ENCODE measurements around the gene ZC3H13.

DNA sequence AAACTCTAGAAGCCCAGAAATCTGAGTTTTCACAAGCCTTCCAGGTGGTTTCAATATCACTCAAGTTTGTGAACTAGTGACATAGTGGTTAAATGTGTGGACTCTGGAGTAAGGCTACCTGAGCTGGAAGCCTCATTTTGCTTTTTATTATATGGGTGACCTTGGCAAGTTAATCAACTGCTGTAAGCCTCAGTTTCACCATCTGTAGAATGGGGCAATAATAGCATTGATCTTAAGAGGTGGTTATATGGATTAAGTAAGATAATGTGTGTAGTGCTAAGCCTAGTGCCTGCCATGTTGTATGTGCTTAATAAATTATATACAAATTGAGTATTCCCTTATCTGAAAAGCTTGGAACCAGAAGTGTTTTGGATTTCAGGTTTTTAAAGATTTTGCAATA, 135.5 kb downstream of the ZC3H13 start:
- TF ChIP-seq GATA3 (IDR thresholded peaks at IDR 0.05; ENCODE audit: low read depth, low read length) (no peak), GATA2 (IDR thresholded peaks at IDR 0.05; ENCODE audit: low read depth, low read length) (no peak)
